CD8-positive, alpha-beta memory T cell (primary cell): ENCODE measurements around the gene E2F7. TPM values are rescaled to one million over a fixed set of nuclear protein-coding genes. Genes with fewer than 3 reads are reported as not detected.

Experiments used
- CTCF ChIA-PET: fragments of 350-600 bp; sonication (Branson Sonifier 250); formaldehyde crosslinking; loops from one replicate; lab custom pipeline; 2021; ENCODE audit warnings: antibody characterized with exemption; lab: Charles Lee
- POLR2A ChIA-PET: fragments of 350-600 bp; sonication (Branson Sonifier 250); formaldehyde crosslinking; loops from one replicate; lab custom pipeline; 2021; ENCODE audit warnings: antibody characterized with exemption; lab: Charles Lee
- DNase-seq, 5 donors: peaks; one replicate each; pipeline versions ENCODE4 v3.0.0 to v3.0.0-alpha.2; 2020 to 2022; ENCODE audit warnings: mixed read lengths in 1 of 5
- H3K27ac ChIP-seq: one replicate; pipeline ENCODE4 v1.7.0; 2013; ENCODE audit warnings: low read depth, mild to moderate bottlenecking, low read length, moderate library complexity
- H3K27me3 ChIP-seq: 2 replicates; pipeline ENCODE4 v1.7.0; 2013; ENCODE audit warnings: low read length, mild to moderate bottlenecking; ENCODE audit not compliant: insufficient read depth, poor library complexity, severe bottlenecking
- H3K36me3 ChIP-seq: 2 replicates; pipeline ENCODE4 v1.7.0; 2013; ENCODE audit warnings: mild to moderate bottlenecking, low read length, moderate library complexity; ENCODE audit not compliant: insufficient read depth
- H3K4me1 ChIP-seq: 2 replicates; pipeline ENCODE4 v1.7.0; 2013; ENCODE audit warnings: mild to moderate bottlenecking, low read length, moderate library complexity; ENCODE audit not compliant: insufficient read depth
- H3K4me3 ChIP-seq: 2 replicates; pipeline ENCODE4 v1.7.0; 2013; ENCODE audit warnings: mild to moderate bottlenecking, low read length
- H3K9me3 ChIP-seq: 2 replicates; pipeline ENCODE4 v1.7.0; 2013; ENCODE audit warnings: mild to moderate bottlenecking, low read length
- H3K27ac Mint-ChIP-seq, 8 donors: one replicate each; pipeline ENCODE4 v1.8.0; 2020 to 2021; ENCODE audit warnings: mixed read lengths in 8 of 8, mild to moderate bottlenecking in 6 of 8, inconsistent platforms in 3 of 8, moderate library complexity in 3 of 8
- H3K27me3 Mint-ChIP-seq, 2 donors: one replicate each; pipeline ENCODE4 v1.8.0; 2020 to 2021; ENCODE audit warnings: mixed read lengths in 2 of 2, mild to moderate bottlenecking in 1 of 2, moderate library complexity in 1 of 2
- H3K36me3 Mint-ChIP-seq, 3 donors: one replicate each; pipeline ENCODE4 v1.8.0; 2020 to 2021; ENCODE audit warnings: mixed read lengths in 3 of 3, inconsistent platforms in 1 of 3, mild to moderate bottlenecking in 1 of 3
- H3K4me1 Mint-ChIP-seq, 3 donors: one replicate each; pipeline ENCODE4 v1.8.0; 2020 to 2021; ENCODE audit warnings: mixed read lengths in 3 of 3, inconsistent platforms in 1 of 3, mild to moderate bottlenecking in 1 of 3
- H3K4me3 Mint-ChIP-seq, 7 donors: one replicate each; pipeline ENCODE4 v1.8.0; 2020 to 2021; ENCODE audit warnings: mixed read lengths in 7 of 7, mild to moderate bottlenecking in 6 of 7, moderate library complexity in 4 of 7, inconsistent platforms in 2 of 7
- H3K9me3 Mint-ChIP-seq, 5 donors: one replicate each; pipeline ENCODE4 v1.8.0; 2020 to 2022; ENCODE audit warnings: mixed read lengths in 5 of 5, mild to moderate bottlenecking in 3 of 5, moderate library complexity in 2 of 5, inconsistent platforms in 1 of 5
- polyA plus RNA-seq: library from polyadenylated mRNA; unstranded; fragments of 300-500 nt; fragmentation: Illumina TruSeq; gene quantifications from one replicate; pipeline ENCODE4 v1.2.3, GENCODE V29; 2021
- total RNA-seq, 2 experiments: library from RNA; stranded (reverse); gene quantifications; one replicate each; pipeline ENCODE4 v1.2.3, GENCODE V29; 2021

Gene E2F7
- total and polyA plus RNA-seq, 3 experiments from 2014 or later, result 7.9 to 10.7 TPM; not detected in 1

GRCh38 chr12:77046468-77046867 is 18.9 kb downstream of the E2F7 start:
- DNase-seq, result no peak
- POLR2A ChIA-PET, result no interaction called here
- no peak overlapping the region for H3K27ac Mint-ChIP-seq
- no peak overlapping the region for H3K4me3 Mint-ChIP-seq
- Histone ChIP-seq H3K4me3 (no peak overlapping the region), H3K27me3 (no peaks in the 10 kb centered on the region), H3K9me3 (no peaks in the 10 kb centered on the region), H3K4me1 (no peaks in the 10 kb centered on the region), H3K27ac (no peak overlapping the region), H3K36me3 (no peaks in the 10 kb centered on the region)
- CTCF ChIA-PET, result no interaction called here
- no peaks in the 10 kb centered on the region for H3K9me3 Mint-ChIP-seq
- peaks cover 3 to 11% (median 7%) of the 10 kb centered on the region in 3 donors for H3K4me1 Mint-ChIP-seq
- no peaks in the 10 kb centered on the region for H3K27me3 Mint-ChIP-seq
- H3K36me3 Mint-ChIP-seq, result no peaks in the 10 kb centered on the region

GRCh38 chr12:77045183-77045582 is 20.2 kb downstream of the E2F7 start:
- no peaks in the 10 kb centered on the region for H3K27me3 Mint-ChIP-seq
- H3K9me3 ChIP-seq, result no peaks in the 10 kb centered on the region
- no peaks in the 10 kb centered on the region for H3K36me3 Mint-ChIP-seq
- H3K4me3 Mint-ChIP-seq, result no peak overlapping the region
- no peak overlapping the region for H3K27ac ChIP-seq
- ChIA-PET POLR2A (no interaction called here), CTCF (no interaction called here)
- DNase-seq, result no peak
- no peaks in the 10 kb centered on the region for H3K27me3 ChIP-seq
- no peak overlapping the region for H3K27ac Mint-ChIP-seq
- H3K4me1 Mint-ChIP-seq, result peaks cover 3 to 7% (median 4%) of the 10 kb centered on the region in 3 donors
- no peaks in the 10 kb centered on the region for H3K36me3 ChIP-seq
- no peaks in the 10 kb centered on the region for H3K9me3 Mint-ChIP-seq
- no peaks in the 10 kb centered on the region for H3K4me1 ChIP-seq
- H3K4me3 ChIP-seq, result no peak overlapping the region

GRCh38 chr12:77044721-77045120 is 20.6 kb downstream of the E2F7 start:
- POLR2A ChIA-PET, result no interaction called here
- DNase-seq, result no peak
- no peak overlapping the region for H3K27ac ChIP-seq
- H3K27ac Mint-ChIP-seq, result no peak overlapping the region
- no peaks in the 10 kb centered on the region for H3K27me3 Mint-ChIP-seq
- H3K4me1 Mint-ChIP-seq, result peaks cover under 1 to 4% (median 1%) of the 10 kb centered on the region in 3 donors
- H3K4me3 ChIP-seq, result no peak overlapping the region
- CTCF ChIA-PET, result no interaction called here
- H3K36me3 Mint-ChIP-seq, result no peaks in the 10 kb centered on the region
- H3K4me1 ChIP-seq, result no peaks in the 10 kb centered on the region
- H3K9me3 Mint-ChIP-seq, result no peaks in the 10 kb centered on the region
- no peaks in the 10 kb centered on the region for H3K9me3 ChIP-seq
- H3K27me3 ChIP-seq, result no peaks in the 10 kb centered on the region
- no peak overlapping the region for H3K4me3 Mint-ChIP-seq
- H3K36me3 ChIP-seq, result no peaks in the 10 kb centered on the region

- peaks cover 0 to 12% (median 0%) of the 10 kb centered on the region in 5 donors for H3K9me3 Mint-ChIP-seq
- H3K27ac ChIP-seq, result no peak overlapping the region
- no peaks in the 10 kb centered on the region for H3K4me1 Mint-ChIP-seq
- H3K9me3 ChIP-seq, result no peaks in the 10 kb centered on the region
- no peak overlapping the region for H3K4me3 ChIP-seq
- H3K4me3 Mint-ChIP-seq, result no peak overlapping the region
- ChIA-PET POLR2A (no interaction called here), CTCF (no interaction called here)
- no peaks in the 10 kb centered on the region for H3K4me1 ChIP-seq
- H3K36me3 ChIP-seq, result no peaks in the 10 kb centered on the region
- no peak overlapping the region for H3K27ac Mint-ChIP-seq
- no peaks in the 10 kb centered on the region for H3K27me3 ChIP-seq
- H3K36me3 Mint-ChIP-seq, result no peaks in the 10 kb centered on the region
- no peaks in the 10 kb centered on the region for H3K27me3 Mint-ChIP-seq
- no peak for DNase-seq
These were observed 22.5 kb downstream of the E2F7 start for GRCh38 chr12:77042833-77043232.

- ChIA-PET POLR2A (no interaction called here), CTCF (no interaction called here)
- Histone ChIP-seq H3K27ac (no peak overlapping the region), H3K4me1 (no peaks in the 10 kb centered on the region), H3K36me3 (no peaks in the 10 kb centered on the region), H3K27me3 (no peaks in the 10 kb centered on the region), H3K4me3 (no peak overlapping the region), H3K9me3 (no peaks in the 10 kb centered on the region)
- Mint-ChIP-seq H3K9me3 (peaks cover 0 to 19% (median 2%) of the 10 kb centered on the region in 5 donors), H3K27ac (no peak overlapping the region), H3K36me3 (peaks cover 0 to 2% (median 0%) of the 10 kb centered on the region in 3 donors), H3K4me3 (no peak overlapping the region), H3K27me3 (no peaks in the 10 kb centered on the region), H3K4me1 (no peaks in the 10 kb centered on the region)
- DNase-seq, result no peak
These were observed 25.1 kb downstream of the E2F7 start for GRCh38 chr12:77040231-77040630.

- Histone ChIP-seq H3K36me3 (no peaks in the 10 kb centered on the region), H3K9me3 (no peaks in the 10 kb centered on the region), H3K4me3 (no peak overlapping the region), H3K27me3 (no peaks in the 10 kb centered on the region), H3K27ac (no peak overlapping the region), H3K4me1 (no peaks in the 10 kb centered on the region)
- POLR2A ChIA-PET, result no interaction called here
- Mint-ChIP-seq H3K4me3 (no peak overlapping the region), H3K9me3 (peaks cover 0 to 19% (median 2%) of the 10 kb centered on the region in 5 donors), H3K27me3 (no peaks in the 10 kb centered on the region), H3K27ac (no peak overlapping the region), H3K36me3 (peaks cover 0 to 2% (median 0%) of the 10 kb centered on the region in 3 donors), H3K4me1 (peaks cover 0 to 9% (median 4%) of the 10 kb centered on the region in 3 donors)
- DNase-seq, result no peak
- CTCF ChIA-PET, result interaction anchor here (1.5 kb wide), 1 partner anchor 24 kb away, joined by 4 read pairs; no protein-coding TSS in a partner anchor
These were observed 30.1 kb downstream of the E2F7 start for GRCh38 chr12:77035226-77035625.

GRCh38 chr12:77033658-77034536 is 31.5 kb downstream of the E2F7 start:
- DNase-seq, result no peak
- Histone ChIP-seq H3K4me3 (no peak overlapping the region), H3K27ac (no peak overlapping the region), H3K4me1 (no peaks in the 10 kb centered on the region), H3K9me3 (no peaks in the 10 kb centered on the region), H3K27me3 (no peaks in the 10 kb centered on the region), H3K36me3 (no peaks in the 10 kb centered on the region)
- POLR2A ChIA-PET, result no interaction called here
- Mint-ChIP-seq H3K27ac (no peak overlapping the region), H3K4me1 (peaks cover 0 to 9% (median 4%) of the 10 kb centered on the region in 3 donors), H3K27me3 (no peaks in the 10 kb centered on the region), H3K4me3 (no peak overlapping the region), H3K9me3 (peaks cover 0 to 17% (median 2%) of the 10 kb centered on the region in 5 donors), H3K36me3 (peaks cover 0 to 2% (median 0%) of the 10 kb centered on the region in 3 donors)
- CTCF ChIA-PET, result interaction anchor here (1.3 to 2.9 kb wide), 3 partner anchors 16 to 23 kb away, joined by 4 to 10 read pairs (median 5); no protein-coding TSS in a partner anchor

GRCh38 chr12:77032406-77032805 is 33.0 kb downstream of the E2F7 start:
- Mint-ChIP-seq H3K27me3 (no peaks in the 10 kb centered on the region), H3K36me3 (peaks cover 0 to 2% (median 0%) of the 10 kb centered on the region in 3 donors), H3K4me1 (peaks cover 0 to 9% (median 4%) of the 10 kb centered on the region in 3 donors), H3K27ac (peak overlapping the region in 1 of 8 donors; percentile 8), H3K9me3 (peaks cover 0 to 3% (median under 1%) of the 10 kb centered on the region in 5 donors), H3K4me3 (peak overlapping the region in 1 of 7 donors; percentile 4)
- Histone ChIP-seq H3K4me1 (no peaks in the 10 kb centered on the region), H3K4me3 (no peak overlapping the region), H3K27me3 (no peaks in the 10 kb centered on the region), H3K9me3 (no peaks in the 10 kb centered on the region), H3K36me3 (no peaks in the 10 kb centered on the region), H3K27ac (no peak overlapping the region)
- DNase-seq, result no peak
- CTCF ChIA-PET, result interaction anchor here (1.3 to 2.9 kb wide), 2 partner anchors 17 to 22 kb away, joined by 5 to 10 read pairs; no protein-coding TSS in a partner anchor
- POLR2A ChIA-PET, result no interaction called here
